Stimulated activated naive CD8-positive, alpha-beta T cell treated with anti-CD3 and anti-CD28 coated beads, Interleukin-15, Interleukin-2, amounts not matched to agents 100 ng/mL and 50 ng/mL, for 24 hours (primary cell): ENCODE measurements around the gene CXorf58.
"Not testable (repeated sequence)": the region's sequence is repeated elsewhere in the genome, so short reads cannot be mapped to it uniquely, and the experiment has no call there.

Experiments
- H3K27ac Mint-ChIP-seq: one replicate; pipeline ENCODE4 v1.8.0; 2021; ENCODE audit warnings: mild to moderate bottlenecking, mixed read lengths
- H3K27me3 Mint-ChIP-seq: one replicate; pipeline ENCODE4 v1.8.0; 2021; ENCODE audit warnings: mixed read lengths
- H3K36me3 Mint-ChIP-seq: one replicate; pipeline ENCODE4 v1.8.0; 2021; ENCODE audit warnings: low read depth, mixed read lengths
- H3K4me1 Mint-ChIP-seq: one replicate; pipeline ENCODE4 v1.8.0; 2021; ENCODE audit warnings: low read depth, mixed read lengths
- H3K4me3 Mint-ChIP-seq: one replicate; pipeline ENCODE4 v1.8.0; 2021; ENCODE audit warnings: mild to moderate bottlenecking, mixed read lengths
- H3K9me3 Mint-ChIP-seq: one replicate; pipeline ENCODE4 v1.8.0; 2021; ENCODE audit warnings: mixed read lengths

CXorf58 gene

GRCh38 chrX:23907498-23908218 lies at the start of gene CXorf58, which contains the start of gene APOO:
Gene CXorf58, plus strand, starts transcription at chrX:23908006. Its CDS starts 2,297 bp downstream, at chrX:23910303.
Gene APOO, minus strand, starts transcription at chrX:23907938. Its CDS starts 236 bp downstream, at chrX:23907702.
- H3K27me3 Mint-ChIP-seq, result no peaks in the 10 kb centered on the region

GRCh38 chrX:23859238-23859637 lies 48.6 kb upstream of the CXorf58 start:
- not testable (repeated sequence) for H3K9me3 Mint-ChIP-seq, H3K4me1 Mint-ChIP-seq, H3K27ac Mint-ChIP-seq, H3K36me3 Mint-ChIP-seq, H3K4me3 Mint-ChIP-seq, H3K27me3 Mint-ChIP-seq

More at GRCh38 chrX:23907498-23908218, at the start of gene CXorf58, which contains the start of gene APOO:
- Mint-ChIP-seq H3K36me3 (no peaks in the 10 kb centered on the region), H3K9me3 (no peaks in the 10 kb centered on the region), H3K4me3 (peak within 1 kb of the TSS; percentile 79), H3K4me1 (peaks cover 20% of the 10 kb centered on the region), H3K27ac (peak within 1 kb of the TSS; percentile 76)

- H3K27ac Mint-ChIP-seq, result no peak overlapping the region
- H3K4me3 Mint-ChIP-seq, result no peak overlapping the region
- H3K9me3 Mint-ChIP-seq, result no peaks in the 10 kb centered on the region
- H3K27me3 Mint-ChIP-seq, result no peaks in the 10 kb centered on the region
- no peaks in the 10 kb centered on the region for H3K4me1 Mint-ChIP-seq
- peaks cover 14% of the 10 kb centered on the region for H3K36me3 Mint-ChIP-seq
These were observed 46.5 kb upstream of the CXorf58 start for GRCh38 chrX:23861215-23861896.

GRCh38 chrX:23861952-23862351 lies 45.9 kb upstream of the CXorf58 start:
- H3K27me3 Mint-ChIP-seq, H3K4me1 Mint-ChIP-seq, H3K4me3 Mint-ChIP-seq, H3K9me3 Mint-ChIP-seq, H3K27ac Mint-ChIP-seq: not testable (repeated sequence)
- H3K36me3 Mint-ChIP-seq, result peaks cover 14% of the 10 kb centered on the region

GRCh38 chrX:23864742-23865326 lies 43.0 kb upstream of the CXorf58 start:
- no peak overlapping the region for H3K4me3 Mint-ChIP-seq
- no peaks in the 10 kb centered on the region for H3K4me1 Mint-ChIP-seq
- H3K36me3 Mint-ChIP-seq, result peaks cover 14% of the 10 kb centered on the region
- no peaks in the 10 kb centered on the region for H3K9me3 Mint-ChIP-seq
- no peak overlapping the region for H3K27ac Mint-ChIP-seq
- no peaks in the 10 kb centered on the region for H3K27me3 Mint-ChIP-seq

- no peak overlapping the region for H3K27ac Mint-ChIP-seq
- no peaks in the 10 kb centered on the region for H3K27me3 Mint-ChIP-seq
- H3K36me3 Mint-ChIP-seq, result peaks cover 16% of the 10 kb centered on the region
- no peaks in the 10 kb centered on the region for H3K9me3 Mint-ChIP-seq
- no peak overlapping the region for H3K4me3 Mint-ChIP-seq
- no peaks in the 10 kb centered on the region for H3K4me1 Mint-ChIP-seq
These were observed 37.8 kb upstream of the CXorf58 start for GRCh38 chrX:23870041-23870440.

GRCh38 chrX:23871905-23872546 lies 35.8 kb upstream of the CXorf58 start:
- Mint-ChIP-seq H3K9me3 (no peaks in the 10 kb centered on the region), H3K27me3 (no peaks in the 10 kb centered on the region), H3K27ac (no peak overlapping the region), H3K4me3 (no peak overlapping the region), H3K4me1 (no peaks in the 10 kb centered on the region), H3K36me3 (peaks cover 8% of the 10 kb centered on the region)

- Mint-ChIP-seq H3K27ac (no peak overlapping the region), H3K9me3 (no peaks in the 10 kb centered on the region), H3K4me3 (no peak overlapping the region), H3K27me3 (no peaks in the 10 kb centered on the region), H3K36me3 (peaks cover 6% of the 10 kb centered on the region), H3K4me1 (peaks cover 10% of the 10 kb centered on the region)
These were observed 28.3 kb upstream of the CXorf58 start for GRCh38 chrX:23879380-23880090.

- H3K27me3 Mint-ChIP-seq, result no peaks in the 10 kb centered on the region
- H3K4me3 Mint-ChIP-seq, result no peak overlapping the region
- peaks cover 7% of the 10 kb centered on the region for H3K36me3 Mint-ChIP-seq
- H3K4me1 Mint-ChIP-seq, result peaks cover 13% of the 10 kb centered on the region
- H3K9me3 Mint-ChIP-seq, result no peaks in the 10 kb centered on the region
- peak overlapping the region; percentile 53 for H3K27ac Mint-ChIP-seq
These were observed 24.0 kb upstream of the CXorf58 start for GRCh38 chrX:23883737-23884354.

GRCh38 chrX:23884427-23885024 lies 23.3 kb upstream of the CXorf58 start:
- Mint-ChIP-seq H3K36me3 (peaks cover 7% of the 10 kb centered on the region), H3K27ac (no peak overlapping the region), H3K9me3 (no peaks in the 10 kb centered on the region), H3K4me3 (no peak overlapping the region), H3K27me3 (no peaks in the 10 kb centered on the region), H3K4me1 (peaks cover 13% of the 10 kb centered on the region)

GRCh38 chrX:23885803-23886202 lies 22.0 kb upstream of the CXorf58 start:
- H3K27ac Mint-ChIP-seq, result no peak overlapping the region
- peaks cover 7% of the 10 kb centered on the region for H3K36me3 Mint-ChIP-seq
- peaks cover 13% of the 10 kb centered on the region for H3K4me1 Mint-ChIP-seq
- H3K9me3 Mint-ChIP-seq, result no peaks in the 10 kb centered on the region
- no peaks in the 10 kb centered on the region for H3K27me3 Mint-ChIP-seq
- no peak overlapping the region for H3K4me3 Mint-ChIP-seq

GRCh38 chrX:23887451-23887850 lies 20.4 kb upstream of the CXorf58 start:
- H3K27ac Mint-ChIP-seq, result no peak overlapping the region
- no peak overlapping the region for H3K4me3 Mint-ChIP-seq
- H3K36me3 Mint-ChIP-seq, result peaks cover 7% of the 10 kb centered on the region
- peaks cover 13% of the 10 kb centered on the region for H3K4me1 Mint-ChIP-seq
- no peaks in the 10 kb centered on the region for H3K27me3 Mint-ChIP-seq
- H3K9me3 Mint-ChIP-seq, result no peaks in the 10 kb centered on the region

GRCh38 chrX:23887918-23888317 lies 19.9 kb upstream of the CXorf58 start:
- H3K27me3 Mint-ChIP-seq, result no peaks in the 10 kb centered on the region
- no peaks in the 10 kb centered on the region for H3K9me3 Mint-ChIP-seq
- H3K4me1 Mint-ChIP-seq, result peaks cover 13% of the 10 kb centered on the region
- H3K36me3 Mint-ChIP-seq, result peaks cover 7% of the 10 kb centered on the region
- H3K27ac Mint-ChIP-seq, result no peak overlapping the region
- no peak overlapping the region for H3K4me3 Mint-ChIP-seq
